ENCODE results near the gene PFKFB3.
"Not testable (repeated sequence)": the region's sequence is repeated elsewhere in the genome, so short reads cannot be mapped to it uniquely, and the experiment has no call there.

The PFKFB3 gene

DNA sequence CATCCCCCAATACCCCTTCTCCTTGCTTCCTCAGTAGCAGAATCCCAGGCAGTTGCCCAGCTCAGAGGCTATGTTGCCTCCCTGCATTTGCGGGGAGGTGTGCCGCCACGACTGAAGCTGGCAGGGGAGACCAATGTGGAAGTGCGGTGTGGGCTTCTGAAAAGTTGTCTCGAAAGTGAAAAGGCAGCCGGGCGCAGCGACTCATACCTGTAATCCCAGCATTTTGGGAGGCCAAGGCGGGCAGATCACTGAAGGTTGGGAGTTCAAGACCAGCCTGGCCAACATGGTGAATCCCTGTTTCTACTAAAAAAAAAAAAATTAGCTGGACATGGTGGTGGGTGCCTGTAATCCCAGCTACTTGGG is 15.9 kb upstream of the PFKFB3 start:
- no peak overlapping the region for H3K4me3 ChIP-seq (replicated peaks; ENCODE audit: low read depth, low read length)
- DNase-seq (ENCODE audit: extremely low read depth, low read depth): no peak
- TF ChIP-seq, protein P1, sequence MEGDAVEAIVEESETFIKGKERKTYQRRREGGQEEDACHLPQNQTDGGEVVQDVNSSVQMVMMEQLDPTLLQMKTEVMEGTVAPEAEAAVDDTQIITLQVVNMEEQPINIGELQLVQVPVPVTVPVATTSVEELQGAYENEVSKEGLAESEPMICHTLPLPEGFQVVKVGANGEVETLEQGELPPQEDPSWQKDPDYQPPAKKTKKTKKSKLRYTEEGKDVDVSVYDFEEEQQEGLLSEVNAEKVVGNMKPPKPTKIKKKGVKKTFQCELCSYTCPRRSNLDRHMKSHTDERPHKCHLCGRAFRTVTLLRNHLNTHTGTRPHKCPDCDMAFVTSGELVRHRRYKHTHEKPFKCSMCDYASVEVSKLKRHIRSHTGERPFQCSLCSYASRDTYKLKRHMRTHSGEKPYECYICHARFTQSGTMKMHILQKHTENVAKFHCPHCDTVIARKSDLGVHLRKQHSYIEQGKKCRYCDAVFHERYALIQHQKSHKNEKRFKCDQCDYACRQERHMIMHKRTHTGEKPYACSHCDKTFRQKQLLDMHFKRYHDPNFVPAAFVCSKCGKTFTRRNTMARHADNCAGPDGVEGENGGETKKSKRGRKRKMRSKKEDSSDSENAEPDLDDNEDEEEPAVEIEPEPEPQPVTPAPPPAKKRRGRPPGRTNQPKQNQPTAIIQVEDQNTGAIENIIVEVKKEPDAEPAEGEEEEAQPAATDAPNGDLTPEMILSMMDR (IDR thresholded peaks at IDR 0.05; ENCODE audit: low read depth, low read length, missing control alignments): no peak

DNA sequence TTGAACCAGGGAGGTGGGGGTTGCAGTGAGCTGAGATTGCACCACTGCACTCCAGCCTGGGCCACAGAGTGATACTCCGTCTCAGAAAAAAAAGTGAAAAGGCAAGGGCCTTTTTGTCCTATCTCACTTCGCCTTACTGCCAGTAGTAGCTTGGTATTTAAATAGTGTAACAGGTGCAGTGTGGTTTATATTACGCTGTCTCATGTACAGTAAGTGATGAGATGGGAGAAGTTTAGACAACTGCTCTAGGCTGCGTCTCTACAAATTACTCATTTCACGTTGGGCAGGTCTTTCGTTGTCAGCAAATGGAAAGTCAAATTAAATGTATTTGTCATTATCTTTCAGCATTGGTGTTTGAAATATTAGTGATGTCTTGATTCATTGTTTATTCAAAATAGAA is 15.5 kb upstream of the PFKFB3 start:
- H3K4me3 ChIP-seq (replicated peaks; ENCODE audit: low read depth, low read length): no peak overlapping the region
- TF ChIP-seq, protein P1 (IDR thresholded peaks at IDR 0.05; ENCODE audit: low read depth, low read length, missing control alignments): no peak
- no peak for DNase-seq (ENCODE audit: extremely low read depth, low read depth)

DNA sequence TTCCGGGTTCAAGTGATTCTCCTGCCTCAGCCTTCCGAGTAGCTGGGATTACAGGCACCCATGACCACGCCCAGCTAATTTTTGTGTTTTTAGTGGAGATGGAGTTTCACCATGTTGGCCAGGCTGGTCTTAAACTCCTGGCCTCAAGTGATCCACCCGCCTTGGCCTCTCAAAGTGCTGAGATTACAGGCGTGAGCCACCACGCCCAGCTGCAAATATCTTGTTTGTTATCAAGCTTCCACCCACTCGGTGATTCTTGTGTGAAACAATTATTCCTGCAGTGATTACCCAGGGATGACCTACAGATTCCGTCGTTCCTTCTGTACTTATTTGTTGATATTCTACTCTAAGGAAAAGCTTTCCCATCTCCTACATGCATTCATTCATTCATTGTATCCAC is 12.7 kb upstream of the PFKFB3 start:
- not testable (repeated sequence) for H3K4me3 ChIP-seq (replicated peaks; ENCODE audit: low read depth, low read length); DNase-seq (ENCODE audit: extremely low read depth, low read depth)

DNA sequence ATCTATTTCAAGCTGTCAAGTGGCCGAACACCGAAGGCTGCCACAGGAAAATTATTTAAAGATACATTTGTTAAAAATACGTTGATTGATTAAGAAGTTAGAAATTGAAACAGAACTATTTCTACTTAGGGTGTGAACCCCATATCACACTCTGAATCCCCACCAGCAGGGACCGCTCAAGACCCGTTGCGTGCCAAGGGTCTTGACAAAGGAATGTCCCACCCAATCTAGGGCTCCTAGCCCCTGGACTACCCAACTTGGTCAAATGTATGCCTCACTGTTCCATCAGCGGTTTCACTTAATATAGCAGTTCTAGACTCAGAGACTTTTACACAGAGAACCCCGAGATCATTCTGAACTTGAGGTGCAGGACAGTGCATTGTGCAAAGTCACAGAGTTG is 11.6 kb upstream of the PFKFB3 start:
- no peak overlapping the region for H3K4me3 ChIP-seq (replicated peaks; ENCODE audit: low read depth, low read length)
- DNase-seq (ENCODE audit: extremely low read depth, low read depth): no peak
- TF ChIP-seq, protein P1 (IDR thresholded peaks at IDR 0.05; ENCODE audit: low read depth, low read length, missing control alignments): no peak

DNA sequence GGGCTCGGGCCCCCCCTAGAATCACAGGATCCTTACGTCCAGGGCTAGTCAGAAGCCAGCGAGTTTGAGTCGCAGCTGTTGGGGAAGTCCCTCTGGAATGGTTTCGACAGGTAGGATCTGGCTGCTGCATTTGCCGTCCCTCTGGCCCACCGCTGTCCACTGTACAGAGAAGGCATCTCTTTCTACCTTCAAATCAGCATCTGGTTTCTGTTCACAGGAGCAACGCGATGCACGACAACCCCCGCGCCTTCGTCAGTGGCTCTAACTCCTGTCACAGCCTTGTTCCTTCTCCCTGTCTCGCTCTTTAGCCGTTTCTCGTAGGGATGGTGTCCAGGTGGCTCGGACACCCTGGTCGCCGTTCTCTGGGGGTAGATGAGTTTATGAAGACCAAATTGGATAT is 11.2 kb upstream of the PFKFB3 start:
- TF ChIP-seq, protein P1 (IDR thresholded peaks at IDR 0.05; ENCODE audit: low read depth, low read length, missing control alignments): no peak
- DNase-seq (ENCODE audit: extremely low read depth, low read depth): no peak
- H3K4me3 ChIP-seq (replicated peaks; ENCODE audit: low read depth, low read length): no peak overlapping the region

DNA sequence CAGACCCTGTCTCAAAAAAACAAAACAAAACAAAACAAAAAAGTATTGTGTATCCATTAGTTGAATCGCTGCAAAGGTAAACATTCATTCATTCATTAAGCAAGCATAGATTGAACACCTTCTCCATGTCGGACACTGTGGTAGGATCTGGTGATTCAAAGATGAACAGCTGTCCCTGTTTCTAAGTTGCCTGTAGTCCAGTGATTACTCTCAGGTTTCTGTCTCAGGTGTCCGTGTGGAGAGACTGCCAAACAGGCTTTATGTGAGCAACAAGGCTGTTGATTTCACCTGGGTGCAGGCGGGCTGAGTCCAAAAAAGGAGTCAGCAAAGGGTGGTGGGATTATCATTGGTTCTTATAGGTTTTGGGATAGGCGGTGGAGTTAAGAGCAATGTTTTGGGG is 9.4 kb upstream of the PFKFB3 start:
- not testable (repeated sequence) for H3K4me3 ChIP-seq (replicated peaks; ENCODE audit: low read depth, low read length); DNase-seq (ENCODE audit: extremely low read depth, low read depth)

DNA sequence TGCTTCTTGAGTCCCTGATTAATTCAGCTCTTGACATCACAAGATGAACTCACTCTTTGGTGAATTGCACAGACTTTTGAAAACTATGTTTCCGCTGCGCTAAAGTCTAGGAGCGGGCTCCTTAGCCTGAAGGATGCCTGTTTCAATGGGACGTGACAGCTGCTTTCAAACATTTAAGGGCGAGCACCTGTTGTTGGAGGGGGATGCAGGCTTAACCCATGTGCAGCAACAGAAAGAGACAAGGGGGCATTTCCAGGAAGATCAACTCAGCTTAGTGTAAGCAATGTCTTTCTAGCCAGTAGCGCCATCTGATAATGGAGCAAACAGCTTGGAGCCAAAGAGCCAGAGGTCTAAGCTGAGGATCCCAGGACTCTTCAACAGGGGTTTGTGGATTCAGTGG is 8.4 kb upstream of the PFKFB3 start:
- TF ChIP-seq, protein P1 (IDR thresholded peaks at IDR 0.05; ENCODE audit: low read depth, low read length, missing control alignments): no peak
- no peak overlapping the region for H3K4me3 ChIP-seq (replicated peaks; ENCODE audit: low read depth, low read length)
- DNase-seq (ENCODE audit: extremely low read depth, low read depth): no peak

DNA sequence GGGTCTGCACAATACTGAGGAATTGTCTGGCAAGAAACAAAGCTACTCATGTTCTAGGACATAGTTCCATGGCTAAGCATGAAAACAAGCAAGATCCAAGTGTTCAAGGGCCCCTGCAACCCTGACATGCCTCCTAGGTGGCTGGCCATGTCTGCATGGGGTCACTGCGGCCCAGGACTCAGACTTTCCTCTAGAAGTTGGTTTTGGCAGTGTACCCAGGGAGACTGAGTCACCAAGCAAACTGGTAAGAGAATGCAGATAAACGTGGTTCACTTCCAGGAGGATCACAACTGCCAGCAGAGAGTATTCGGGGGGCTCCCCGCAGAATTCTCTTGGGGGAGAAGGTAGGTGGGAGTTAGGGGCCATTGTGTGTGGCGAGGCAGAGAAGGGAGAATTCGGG is 7.4 kb upstream of the PFKFB3 start:
- no peak for DNase-seq (ENCODE audit: extremely low read depth, low read depth)
- TF ChIP-seq, protein P1 (IDR thresholded peaks at IDR 0.05; ENCODE audit: low read depth, low read length, missing control alignments): no peak
- no peak overlapping the region for H3K4me3 ChIP-seq (replicated peaks; ENCODE audit: low read depth, low read length)

Measured in HFF-Myc (cell line).